ACC112 (cell line): ENCODE measurements around the gene CRLF1.

Source experiments
- H2AFZ ChIP-seq: fragments of 200-600 bp; sonication (generic); one replicate; pipeline ENCODE4 v1.6.0; 2017; ENCODE audit warnings: antibody characterized with exemption, low read length; ENCODE audit not compliant: unreplicated experiment
- H3K27ac ChIP-seq: fragments of 200-600 bp; sonication (generic); 2 replicates; pipeline ENCODE4 v1.5.1; 2014; ENCODE audit warnings: low read depth, mild to moderate bottlenecking, antibody characterized with exemption, low read length, moderate library complexity
- H3K27me3 ChIP-seq: fragments of 200-600 bp; sonication (generic); 2 replicates; pipeline ENCODE4 v1.6.1; 2014; ENCODE audit warnings: mild to moderate bottlenecking, antibody characterized with exemption, low read length, moderate library complexity, mixed read lengths; ENCODE audit not compliant: insufficient read depth
- H3K36me3 ChIP-seq: fragments of 200-600 bp; sonication (generic); 2 replicates; pipeline ENCODE4 v1.6.1; 2016; ENCODE audit warnings: mild to moderate bottlenecking, antibody characterized with exemption, low read length, moderate library complexity, mixed read lengths; ENCODE audit not compliant: insufficient read depth
- H3K4me1 ChIP-seq: fragments of 200-600 bp; sonication (generic); one replicate; pipeline ENCODE4 v1.6.1; 2016; ENCODE audit warnings: low read length, mixed read lengths; ENCODE audit not compliant: insufficient read depth, unreplicated experiment, control insufficient read depth
- H3K4me3 ChIP-seq: fragments of 200-600 bp; sonication (generic); 2 replicates; pipeline ENCODE4 v1.5.1; 2014; ENCODE audit warnings: mild to moderate bottlenecking, low read depth, low read length
- H3K79me2 ChIP-seq: fragments of 200-600 bp; sonication (generic); one replicate; pipeline ENCODE4 v1.6.0; 2016; ENCODE audit warnings: low read length; ENCODE audit not compliant: control insufficient read depth, unreplicated experiment, insufficient read depth

The CRLF1 gene

DNA sequence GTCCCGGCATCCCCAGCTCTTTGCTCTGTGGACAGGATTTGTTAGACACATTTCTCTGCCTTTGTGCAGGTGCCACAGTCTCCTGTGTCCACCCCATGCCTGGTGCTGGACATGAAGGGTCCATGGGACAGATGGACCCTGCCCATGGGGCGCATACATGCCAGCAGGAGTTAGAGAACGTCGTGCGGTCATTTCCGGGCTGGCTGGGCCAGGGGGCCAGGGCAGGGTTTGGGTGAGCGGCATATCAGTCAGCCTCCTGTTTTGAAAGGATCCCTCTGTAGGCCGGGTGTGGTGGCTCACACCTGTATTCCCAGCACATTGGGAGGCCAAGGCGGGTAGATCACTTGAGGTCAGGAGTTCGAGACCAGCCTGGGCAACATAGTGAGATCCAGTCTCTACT lies 41.2 kb upstream of the CRLF1 start:
- Histone ChIP-seq H2AFZ (no peak overlapping the region), H3K27me3 (no peaks in the 10 kb centered on the region), H3K4me1 (peaks cover 28% of the 10 kb centered on the region), H3K36me3 (no peaks in the 10 kb centered on the region), H3K27ac (no peak overlapping the region), H3K79me2 (peaks cover 9% of the 10 kb centered on the region), H3K4me3 (no peak overlapping the region)

DNA sequence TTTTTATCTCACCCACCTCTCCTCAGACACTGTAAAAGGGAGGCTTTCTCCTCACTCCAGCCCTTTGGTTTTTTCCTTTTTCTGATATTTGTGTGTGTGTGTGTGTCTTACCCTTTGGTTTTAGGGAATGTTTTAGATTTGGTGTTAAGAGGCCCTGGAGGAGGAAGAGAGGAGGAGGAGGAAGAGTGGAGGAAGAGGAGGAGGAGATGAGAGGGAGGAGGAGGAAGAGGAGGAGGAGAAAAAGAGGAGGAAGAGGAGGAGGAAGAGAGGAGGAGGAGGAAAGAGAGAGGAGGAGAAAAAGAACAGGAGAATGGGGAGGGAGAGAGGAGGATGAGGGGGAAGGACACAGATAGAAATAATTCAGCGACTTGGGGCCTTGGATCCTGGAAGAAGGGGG lies 40.8 kb upstream of the CRLF1 start:
- Histone ChIP-seq H3K4me3 (no peak overlapping the region), H3K36me3 (no peaks in the 10 kb centered on the region), H3K27ac (no peak overlapping the region), H3K4me1 (peaks cover 28% of the 10 kb centered on the region), H3K27me3 (no peaks in the 10 kb centered on the region), H3K79me2 (peaks cover 9% of the 10 kb centered on the region), H2AFZ (no peak overlapping the region)

DNA sequence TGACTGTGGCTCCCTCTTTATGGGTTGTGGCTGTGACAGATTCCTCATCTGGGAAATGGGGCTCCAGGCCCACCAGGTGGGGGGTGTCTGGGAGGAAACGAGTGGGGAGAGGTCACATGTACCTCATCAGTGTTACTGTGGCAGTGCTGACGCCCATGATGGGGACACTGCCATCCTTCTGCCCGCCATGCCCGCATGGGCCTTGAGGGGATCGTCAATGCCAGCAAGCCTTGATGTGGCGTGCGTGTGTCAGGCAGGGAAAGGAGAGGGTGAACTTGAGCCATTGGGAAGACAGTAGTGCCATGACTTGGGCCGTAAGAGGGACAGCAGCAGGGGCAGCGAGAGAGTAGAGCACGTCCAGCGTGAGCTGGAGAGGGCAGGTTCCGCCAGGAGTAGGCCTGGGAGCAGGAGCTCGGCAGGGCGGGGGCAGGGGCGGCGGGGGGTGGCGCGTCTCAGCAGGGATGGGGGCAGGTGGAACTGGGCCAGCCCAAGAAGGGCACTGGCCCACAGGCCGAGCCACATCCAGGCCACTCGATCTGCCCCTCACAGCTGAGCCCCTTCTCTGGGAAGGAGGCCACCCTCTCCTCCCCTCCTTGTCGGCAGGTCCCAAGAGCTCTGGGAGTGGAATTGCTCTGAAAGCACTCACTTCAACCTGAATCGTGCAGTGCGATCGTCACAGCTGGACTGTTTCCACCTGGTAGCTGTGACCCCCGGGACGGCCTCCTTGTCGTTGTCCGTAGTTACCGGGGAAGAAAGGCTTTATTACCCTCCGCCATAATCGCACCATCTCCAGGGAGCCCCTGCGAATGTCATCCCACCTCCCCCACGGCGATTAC lies 40.2 kb upstream of the CRLF1 start:
- no peaks in the 10 kb centered on the region for H3K36me3 ChIP-seq
- H2AFZ ChIP-seq = no peak overlapping the region

DNA sequence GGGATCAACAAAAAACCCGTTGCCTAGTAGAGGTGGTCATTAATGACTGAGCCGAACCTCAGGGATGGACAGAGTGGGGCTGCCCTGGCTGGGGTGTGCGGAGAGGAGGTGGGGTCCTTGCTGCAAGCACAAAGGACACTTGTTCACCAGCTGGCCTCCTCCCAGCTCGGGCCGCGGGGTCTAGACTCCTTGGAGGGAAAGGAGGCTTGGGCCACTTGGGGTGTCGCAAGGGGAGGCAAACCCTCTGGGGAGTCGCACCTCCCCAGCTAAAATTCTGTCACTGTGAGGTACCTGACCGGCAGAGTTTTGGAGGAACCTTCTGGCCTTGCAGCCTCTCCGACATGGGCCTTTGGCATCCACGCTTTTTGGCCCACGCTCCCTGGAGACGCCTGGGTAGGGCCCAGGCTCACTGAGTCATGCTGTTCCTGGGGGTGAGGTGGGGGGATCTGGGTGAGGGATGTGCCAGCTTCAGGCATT lies 38.5 kb upstream of the CRLF1 start:
- H3K36me3 ChIP-seq = no peaks in the 10 kb centered on the region
- no peak overlapping the region for H3K27ac ChIP-seq
- H3K27me3 ChIP-seq = no peaks in the 10 kb centered on the region
- H2AFZ ChIP-seq = no peak overlapping the region
- H3K4me3 ChIP-seq = no peak overlapping the region
- peaks cover 9% of the 10 kb centered on the region for H3K79me2 ChIP-seq
- H3K4me1 ChIP-seq = peaks cover 14% of the 10 kb centered on the region

More for the DNA sequence above, 40.2 kb upstream of the CRLF1 start:
- Histone ChIP-seq H3K4me1 (peaks cover 28% of the 10 kb centered on the region), H3K79me2 (peaks cover 9% of the 10 kb centered on the region), H3K27ac (no peak overlapping the region), H3K4me3 (no peak overlapping the region), H3K27me3 (no peaks in the 10 kb centered on the region)

DNA sequence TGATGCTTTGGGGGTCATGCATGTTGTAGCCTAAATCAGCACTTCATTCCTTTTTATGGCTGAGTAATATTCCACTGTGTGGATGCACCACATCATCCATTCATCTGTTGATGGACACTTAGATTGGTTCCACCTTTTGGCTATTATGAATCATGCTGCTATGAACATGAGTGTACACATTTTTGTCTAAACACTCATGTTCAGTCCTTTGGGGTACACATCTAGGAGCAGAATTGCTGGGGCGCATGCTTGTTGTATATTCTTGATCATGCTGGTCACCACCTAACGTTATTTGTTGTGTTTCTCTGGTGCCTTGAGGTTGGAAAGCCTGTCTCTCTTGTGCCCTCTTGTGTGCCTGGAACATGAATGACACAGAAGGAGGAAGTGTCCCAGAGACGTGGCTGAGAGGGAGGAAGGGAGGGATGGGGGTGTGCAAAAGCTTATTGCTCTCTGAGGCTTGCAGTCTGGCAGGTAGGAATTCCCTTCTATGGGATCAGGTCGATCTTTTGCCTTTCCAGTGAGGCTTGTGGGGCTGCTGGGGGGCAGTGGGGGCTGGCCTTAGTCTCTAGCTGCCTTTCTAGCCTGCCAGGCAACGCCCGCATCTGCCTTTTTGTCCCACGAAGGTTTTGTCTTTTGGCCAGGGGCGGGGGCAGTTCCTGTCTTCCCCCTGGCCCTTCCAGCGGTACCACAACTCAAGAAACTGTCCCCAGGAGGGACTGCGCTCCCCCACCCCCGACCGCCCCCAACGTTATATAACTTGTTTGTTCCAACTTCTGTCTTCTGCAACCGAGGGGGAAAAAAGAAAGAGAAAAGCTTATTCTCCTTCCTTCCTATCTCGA lies 37.8 kb upstream of the CRLF1 start:
- Histone ChIP-seq H3K27me3 (no peaks in the 10 kb centered on the region), H2AFZ (no peak overlapping the region), H3K27ac (no peak overlapping the region), H3K79me2 (peaks cover 14% of the 10 kb centered on the region), H3K4me3 (no peak overlapping the region), H3K4me1 (peaks cover 8% of the 10 kb centered on the region), H3K36me3 (no peaks in the 10 kb centered on the region)

DNA sequence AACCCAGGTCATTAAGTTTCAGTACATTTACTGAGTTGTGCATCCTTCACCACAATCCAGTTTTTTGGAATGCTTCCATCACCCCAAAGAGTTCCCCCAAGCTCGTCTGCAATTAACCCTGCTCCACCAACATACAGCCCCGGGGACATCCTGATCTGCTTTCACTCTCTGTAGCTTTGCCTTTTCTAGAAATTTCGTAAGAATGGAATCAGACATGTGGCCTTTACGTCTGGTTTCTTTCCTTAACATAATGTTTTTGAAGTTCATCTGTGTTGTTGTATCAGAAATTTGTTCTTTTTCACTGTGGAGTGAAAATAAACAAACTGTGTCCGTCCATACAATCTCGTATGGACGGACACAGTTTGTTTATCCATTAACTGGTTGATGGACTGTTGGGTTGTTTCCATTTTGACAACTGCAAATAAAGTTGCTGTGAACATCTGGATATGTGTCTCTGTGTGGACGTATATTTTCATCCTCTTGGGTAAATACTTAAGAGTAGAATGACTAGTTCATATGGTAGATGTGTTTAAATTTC lies 33.2 kb upstream of the CRLF1 start:
- H3K27ac ChIP-seq = no peak overlapping the region
- H3K36me3 ChIP-seq = no peaks in the 10 kb centered on the region
- no peaks in the 10 kb centered on the region for H3K27me3 ChIP-seq
- no peak overlapping the region for H3K4me3 ChIP-seq
- H3K4me1 ChIP-seq = peaks cover 4% of the 10 kb centered on the region
- no peak overlapping the region for H2AFZ ChIP-seq
- H3K79me2 ChIP-seq = peaks cover 19% of the 10 kb centered on the region

DNA sequence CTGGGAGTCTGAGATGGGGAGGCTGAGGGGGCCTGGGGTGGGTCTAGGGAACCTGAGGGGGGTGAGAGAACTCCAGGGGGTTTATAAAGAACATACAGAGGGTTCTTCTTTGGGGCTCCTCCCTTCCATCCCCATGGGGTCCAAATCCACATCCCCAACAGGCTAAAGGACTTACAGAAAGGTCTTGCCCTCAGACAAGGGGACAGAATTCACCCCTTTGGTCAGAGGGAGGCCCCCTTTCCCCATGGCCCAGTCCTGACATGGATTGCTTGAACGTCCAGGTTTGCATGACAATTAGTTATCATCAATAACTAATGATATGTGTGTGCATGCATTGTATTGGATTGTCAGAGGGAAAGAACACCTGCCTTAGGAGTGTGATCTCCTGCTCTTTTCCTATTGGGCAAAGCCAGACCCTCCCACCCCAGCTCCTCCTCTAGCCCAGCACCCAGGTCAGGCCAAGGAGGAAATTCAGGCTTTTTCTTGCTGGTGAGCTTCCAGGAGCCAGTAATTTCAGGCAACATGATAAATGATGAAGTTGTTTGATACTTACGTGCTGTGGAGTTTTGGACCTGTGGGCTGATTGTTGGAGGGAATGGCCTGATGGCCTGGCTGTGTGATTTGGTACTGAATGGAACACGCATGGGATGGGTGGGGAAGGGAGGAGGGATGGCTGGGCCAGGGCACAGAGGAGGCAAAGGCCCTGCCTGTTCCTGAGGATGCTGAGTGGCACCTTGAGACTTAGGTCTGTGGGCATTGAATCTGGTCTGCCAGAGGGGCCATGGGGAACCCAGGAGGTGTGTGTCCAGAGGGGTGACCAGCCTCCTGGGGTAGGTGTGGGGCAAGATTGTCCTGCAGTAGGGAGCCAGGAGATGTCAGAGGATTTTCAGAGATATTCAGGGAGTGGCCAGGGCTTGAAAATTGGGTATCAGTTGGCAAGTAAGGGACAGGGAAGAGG lies 31.4 kb upstream of the CRLF1 start:
- peaks cover 4% of the 10 kb centered on the region for H3K4me1 ChIP-seq

DNA sequence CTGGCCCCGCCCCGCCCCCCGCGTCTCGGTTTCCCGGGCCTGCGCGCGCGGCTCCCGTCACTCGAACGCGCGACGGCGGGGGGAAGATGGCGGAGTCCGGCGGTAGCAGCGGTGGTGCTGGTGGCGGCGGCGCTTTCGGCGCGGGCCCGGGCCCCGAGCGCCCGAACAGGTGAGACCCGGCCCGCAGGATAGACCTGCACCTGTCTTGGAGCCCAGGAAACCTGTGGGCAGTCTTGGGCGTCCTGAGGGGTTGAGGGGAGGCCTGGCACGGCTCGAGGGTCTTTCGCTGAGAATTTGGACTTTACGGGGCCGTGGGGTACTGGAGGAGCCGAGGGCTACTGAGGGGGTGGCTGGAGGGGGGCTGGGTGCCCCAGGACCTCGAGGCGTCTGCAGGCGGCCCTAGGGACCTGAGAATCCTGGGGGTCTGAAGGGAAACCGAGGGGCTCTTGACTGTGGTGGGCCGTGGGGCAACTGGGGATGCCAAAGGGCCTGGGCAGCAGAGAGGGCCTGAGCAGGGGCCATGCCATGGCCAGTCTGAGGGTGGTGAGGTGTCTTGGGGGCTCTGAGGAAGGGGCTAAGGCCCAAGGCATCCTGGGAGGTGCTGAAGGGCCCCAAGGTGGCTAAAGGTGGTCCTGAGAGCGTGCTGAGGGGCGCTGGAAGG lies 30.5 kb upstream of the CRLF1 start, which contains the start of gene KLHL26:
TSS of gene KLHL26 (plus strand) at position 60 of the 661 bp plus-strand sequence. CDS start at position 87, 27 bp downstream.
- H3K27ac ChIP-seq = no peak within 1 kb of the TSS; the same call in 1 of the 2 replicates
- peak within 1 kb of the TSS; percentile 81 for H2AFZ ChIP-seq
- H3K4me3 ChIP-seq = peak within 1 kb of the TSS; percentile 96

More for the DNA sequence above, 31.4 kb upstream of the CRLF1 start:
- Histone ChIP-seq H3K36me3 (no peaks in the 10 kb centered on the region), H3K4me3 (peak overlapping the region; percentile 96), H3K79me2 (peaks cover 15% of the 10 kb centered on the region), H3K27ac (no peak overlapping the region), H3K27me3 (no peaks in the 10 kb centered on the region), H2AFZ (no peak overlapping the region)

DNA sequence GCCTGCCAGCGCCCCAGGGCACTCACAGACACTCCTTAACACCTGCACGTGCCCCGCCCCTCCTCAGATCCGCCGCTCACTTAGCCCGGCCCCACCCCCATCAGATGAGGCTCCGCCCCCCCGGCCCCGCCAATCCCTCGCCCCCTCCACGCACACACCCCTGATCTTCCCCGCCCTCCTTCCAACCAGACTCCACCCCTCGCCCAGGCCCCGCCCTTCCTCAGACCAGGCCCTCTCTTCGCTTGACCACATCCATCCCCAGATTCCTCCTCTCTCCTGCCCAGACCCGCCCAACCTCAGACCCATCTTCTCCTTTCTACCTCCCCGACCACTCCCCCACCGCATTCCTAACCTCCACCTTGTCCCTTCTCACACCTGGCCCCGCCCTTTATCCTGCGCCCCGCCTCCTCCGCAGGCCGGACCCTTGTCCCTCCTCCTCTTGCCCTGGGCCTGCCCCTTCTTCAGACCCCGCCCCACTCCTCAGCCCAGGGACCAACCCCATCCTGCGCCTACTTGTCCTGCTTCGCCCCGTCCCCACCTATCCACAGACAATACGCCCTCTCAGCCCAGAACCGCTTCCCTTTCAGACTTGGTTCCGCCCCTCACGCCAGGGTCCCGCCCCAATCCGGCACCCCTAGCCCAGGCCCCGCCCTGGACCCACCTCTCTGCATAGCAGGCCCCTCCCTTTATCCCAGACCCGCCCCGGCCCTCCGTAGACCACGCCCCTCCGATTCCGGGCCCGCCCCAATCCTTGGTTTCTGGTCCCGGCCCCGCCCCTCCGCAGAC lies 29.8 kb upstream of the CRLF1 start:
- Histone ChIP-seq H3K4me3 (peak overlapping the region; percentile 96), H2AFZ (peak overlapping the region; percentile 81), H3K27me3 (no peaks in the 10 kb centered on the region), H3K4me1 (peaks cover 4% of the 10 kb centered on the region), H3K79me2 (peaks cover 15% of the 10 kb centered on the region), H3K27ac (no peak overlapping the region), H3K36me3 (no peaks in the 10 kb centered on the region)

More for the DNA sequence above, 30.5 kb upstream of the CRLF1 start, which contains the start of gene KLHL26:
- H3K36me3 ChIP-seq = no peaks in the 10 kb centered on the region
- peaks cover 4% of the 10 kb centered on the region for H3K4me1 ChIP-seq
- H3K79me2 ChIP-seq = peaks cover 15% of the 10 kb centered on the region
- H3K27me3 ChIP-seq = no peaks in the 10 kb centered on the region
